ENCODE data around the gene AP5B1. TPM values are rescaled to one million over a fixed set of nuclear protein-coding genes. Genes with fewer than 3 reads are reported as not detected.
A peak's percentile ranks its signal among the peaks of the same experiment; 100 is the strongest.

Gene AP5B1
- total and polyA plus RNA-seq, 12 donors = 1.9 to 30.8 (median 14.5) TPM

DNA sequence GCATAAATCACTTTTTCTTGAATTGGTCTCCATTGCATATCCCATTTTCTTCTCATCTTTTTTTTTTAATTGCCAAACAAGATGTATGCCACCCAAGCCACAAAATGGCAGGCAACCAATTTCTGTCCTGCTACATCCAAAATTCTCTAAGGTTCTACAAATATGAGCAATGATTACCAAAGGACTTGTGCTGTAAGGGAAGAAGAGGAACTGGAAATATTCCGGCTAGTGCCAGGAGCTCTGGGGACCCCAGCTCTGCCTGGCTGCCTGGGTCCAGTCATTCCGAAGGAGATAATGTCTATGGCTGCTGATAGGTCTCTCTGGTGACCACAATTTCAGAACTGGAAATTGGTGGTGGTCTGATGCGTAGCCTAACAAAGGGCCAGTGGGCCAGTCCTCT is 35.9 kb upstream of the AP5B1 start:
- TF ChIP-seq, protein P1, sequence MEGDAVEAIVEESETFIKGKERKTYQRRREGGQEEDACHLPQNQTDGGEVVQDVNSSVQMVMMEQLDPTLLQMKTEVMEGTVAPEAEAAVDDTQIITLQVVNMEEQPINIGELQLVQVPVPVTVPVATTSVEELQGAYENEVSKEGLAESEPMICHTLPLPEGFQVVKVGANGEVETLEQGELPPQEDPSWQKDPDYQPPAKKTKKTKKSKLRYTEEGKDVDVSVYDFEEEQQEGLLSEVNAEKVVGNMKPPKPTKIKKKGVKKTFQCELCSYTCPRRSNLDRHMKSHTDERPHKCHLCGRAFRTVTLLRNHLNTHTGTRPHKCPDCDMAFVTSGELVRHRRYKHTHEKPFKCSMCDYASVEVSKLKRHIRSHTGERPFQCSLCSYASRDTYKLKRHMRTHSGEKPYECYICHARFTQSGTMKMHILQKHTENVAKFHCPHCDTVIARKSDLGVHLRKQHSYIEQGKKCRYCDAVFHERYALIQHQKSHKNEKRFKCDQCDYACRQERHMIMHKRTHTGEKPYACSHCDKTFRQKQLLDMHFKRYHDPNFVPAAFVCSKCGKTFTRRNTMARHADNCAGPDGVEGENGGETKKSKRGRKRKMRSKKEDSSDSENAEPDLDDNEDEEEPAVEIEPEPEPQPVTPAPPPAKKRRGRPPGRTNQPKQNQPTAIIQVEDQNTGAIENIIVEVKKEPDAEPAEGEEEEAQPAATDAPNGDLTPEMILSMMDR (IDR thresholded peaks at IDR 0.05) = no peak
- Histone ChIP-seq H3K27ac (no peak overlapping the region), H3K9me3 (replicated peaks in 1 of 3) (no peaks in the 10 kb centered on the region), H3K4me3 (no peak overlapping the region), H3K27me3 (no peaks in the 10 kb centered on the region), H3K36me3 (replicated peaks in 1 of 2) (no peaks in the 10 kb centered on the region), H3K4me1 (replicated peaks in 1 of 2) (peaks cover 0 to 12% of the 10 kb centered on the region in 2 donors)
- intact Hi-C loops (cut with DNase I) = loop anchor here (5.0 kb wide), 2 partner anchors 34 to 99 kb away; partner anchors contain the start of gene AP5B1 (in 1 of the 2)
- WGBS, 4 donors = 78 to 92% (median 91%) methylated on average over 3 of the region's 3 CpGs
- no peak for DNase-seq

DNA sequence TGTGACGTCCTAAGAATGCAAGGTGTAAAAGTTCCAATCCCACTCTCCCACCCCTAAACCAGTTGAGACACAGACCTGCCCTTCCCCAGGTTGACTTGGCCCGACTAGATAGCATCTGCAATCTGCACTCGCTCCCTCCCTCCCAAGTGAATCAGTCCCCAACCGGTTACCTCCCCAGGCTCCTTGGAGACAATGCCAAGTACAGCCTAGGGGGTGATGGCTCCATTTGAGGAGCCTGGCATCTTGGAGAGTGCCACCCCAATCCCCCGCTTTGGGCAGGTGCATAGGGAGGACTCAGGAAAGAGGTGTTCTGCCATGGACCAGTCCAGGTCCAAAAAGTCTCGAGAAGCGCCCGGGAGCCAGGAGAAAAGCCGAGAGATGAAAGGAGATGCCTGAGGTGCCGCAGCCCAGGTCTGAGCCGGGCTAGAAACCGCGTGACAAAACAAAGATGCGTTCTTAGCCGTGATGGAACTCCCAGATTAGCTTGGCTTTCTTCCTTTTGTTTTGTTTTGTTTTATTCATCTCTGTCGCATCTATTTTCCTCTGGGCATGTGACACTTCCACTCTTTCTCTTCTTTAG is 34.3 kb upstream of the AP5B1 start:
- Histone ChIP-seq H3K9me3 (replicated peaks in 1 of 3) (no peaks in the 10 kb centered on the region), H3K27me3 (no peaks in the 10 kb centered on the region), H3K4me1 (replicated peaks in 1 of 2) (peaks cover 0 to 12% of the 10 kb centered on the region in 2 donors), H3K36me3 (replicated peaks in 1 of 2) (no peaks in the 10 kb centered on the region), H3K27ac (no peak overlapping the region), H3K4me3 (no peak overlapping the region)
- intact Hi-C loops (cut with DNase I) = loop anchor here (5.0 kb wide), 2 partner anchors 33 to 98 kb away; partner anchors contain the start of gene AP5B1 (in 1 of the 2)
- WGBS, 4 donors = 90 to 93% (median 92%) methylated on average over 16 of the region's 16 CpGs
- TF ChIP-seq POLR2A (IDR thresholded peaks at IDR 0.05) = no peak
- TF ChIP-seq, protein P1 (IDR thresholded peaks at IDR 0.05) = no peak
- DNase-seq = no peak

- H3K27me3 ChIP-seq = no peaks in the 10 kb centered on the region
- no peaks in the 10 kb centered on the region for H3K36me3 ChIP-seq (replicated peaks in 1 of 2)
- no peaks in the 10 kb centered on the region for H3K9me3 ChIP-seq (replicated peaks in 1 of 3)
- peaks cover 0 to 12% of the 10 kb centered on the region in 2 donors for H3K4me1 ChIP-seq (replicated peaks in 1 of 2)
- no peak overlapping the region for H3K4me3 ChIP-seq
- intact Hi-C loops (cut with DNase I) = no loop called here
- peak in 6 of 7 donors; percentile 20 to 58 (median 44) for DNase-seq
- WGBS, 4 donors = 63 to 79% (median 70%) methylated on average over 17 to 18 of the region's 18 CpGs
- H3K27ac ChIP-seq = peak overlapping the region in 1 of 5 donors; percentile 21
- TF ChIP-seq, protein P1 (IDR thresholded peaks at IDR 0.05) = no peak
- no peak for TF ChIP-seq POLR2A (IDR thresholded peaks at IDR 0.05)
Observed at GRCh38 chr11:65814131-65814985, 33.6 kb upstream of the AP5B1 start.

DNA sequence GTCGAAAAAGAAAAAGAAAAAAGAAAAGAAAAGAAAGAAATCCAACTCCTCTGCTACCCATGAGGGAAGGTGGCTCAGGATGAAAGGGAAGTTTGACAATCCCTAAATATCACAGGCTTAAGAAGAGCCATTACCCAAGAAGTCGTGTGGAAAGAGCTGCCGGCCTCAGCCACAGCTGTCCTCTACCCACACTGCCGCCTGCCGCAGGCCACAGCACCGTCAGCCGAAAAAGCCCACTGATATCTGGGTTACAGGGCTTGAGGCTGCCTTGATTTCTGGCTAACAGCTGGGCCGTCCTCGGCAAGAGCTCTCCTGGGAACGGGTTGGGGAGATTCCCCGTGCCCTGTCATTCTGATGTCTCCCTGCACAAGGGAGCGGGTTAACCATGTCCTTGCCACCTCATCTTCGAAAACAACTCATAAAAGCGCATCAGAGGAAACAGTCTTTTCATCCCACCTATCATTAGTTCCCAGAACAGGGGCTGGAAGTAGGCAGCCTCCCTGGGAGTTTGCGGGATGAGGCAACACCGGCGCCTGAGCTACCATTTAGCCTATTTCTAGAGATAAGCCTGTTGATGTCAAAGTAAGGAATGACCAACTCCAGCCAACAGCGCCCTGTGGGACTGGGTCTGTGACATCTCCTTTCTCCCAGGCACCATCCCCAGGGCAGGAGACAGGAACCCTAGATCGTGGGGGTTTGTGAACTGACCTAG is 31.1 kb upstream of the AP5B1 start:
- H3K9me3 ChIP-seq (replicated peaks in 1 of 3) = no peaks in the 10 kb centered on the region
- H3K36me3 ChIP-seq (replicated peaks in 1 of 2) = no peaks in the 10 kb centered on the region
- peak in 1 of 7 donors; percentile 27 for DNase-seq
- peaks cover 0 to 7% of the 10 kb centered on the region in 2 donors for H3K4me1 ChIP-seq (replicated peaks in 1 of 2)
- TF ChIP-seq, protein P1 (IDR thresholded peaks at IDR 0.05) = no peak
- TF ChIP-seq POLR2A (IDR thresholded peaks at IDR 0.05) = no peak
- intact Hi-C loops (cut with DNase I) = no loop called here
- WGBS, 4 donors = 60 to 75% (median 69%) methylated on average over 18 to 19 of the region's 19 CpGs
- no peaks in the 10 kb centered on the region for H3K27me3 ChIP-seq
- no peak overlapping the region for H3K27ac ChIP-seq
- H3K4me3 ChIP-seq = no peak overlapping the region
